ENCODE results near the gene FBXO24.

The FBXO24 gene

DNA sequence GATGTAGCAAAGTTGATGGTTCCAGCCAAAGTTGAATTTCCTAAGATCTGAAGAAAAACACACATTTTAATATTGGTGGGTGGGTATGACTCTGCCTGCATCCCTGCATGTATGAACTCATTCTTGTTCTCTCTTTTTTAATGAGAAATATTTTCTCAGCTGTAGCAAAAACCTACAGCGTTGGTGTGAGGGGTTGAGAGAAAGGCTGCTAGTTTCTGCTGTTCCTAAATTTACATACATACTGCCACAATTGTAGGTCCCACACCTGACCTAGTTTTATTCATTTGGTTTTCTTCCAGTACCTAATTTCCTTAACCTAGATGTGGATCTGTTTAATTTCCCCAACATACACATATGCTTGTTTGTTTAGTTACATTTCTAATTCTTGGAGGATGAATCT lies 42.5 kb upstream of the FBXO24 start:
- H3K4me3 ChIP-seq (replicated peaks in 1 of 2; ENCODE audit: low read depth in 2 of 2, low read length in 2 of 2), result no peak overlapping the region
- no peak for DNase-seq (ENCODE audit: low read depth in 2 of 2)
- TF ChIP-seq, protein P1, sequence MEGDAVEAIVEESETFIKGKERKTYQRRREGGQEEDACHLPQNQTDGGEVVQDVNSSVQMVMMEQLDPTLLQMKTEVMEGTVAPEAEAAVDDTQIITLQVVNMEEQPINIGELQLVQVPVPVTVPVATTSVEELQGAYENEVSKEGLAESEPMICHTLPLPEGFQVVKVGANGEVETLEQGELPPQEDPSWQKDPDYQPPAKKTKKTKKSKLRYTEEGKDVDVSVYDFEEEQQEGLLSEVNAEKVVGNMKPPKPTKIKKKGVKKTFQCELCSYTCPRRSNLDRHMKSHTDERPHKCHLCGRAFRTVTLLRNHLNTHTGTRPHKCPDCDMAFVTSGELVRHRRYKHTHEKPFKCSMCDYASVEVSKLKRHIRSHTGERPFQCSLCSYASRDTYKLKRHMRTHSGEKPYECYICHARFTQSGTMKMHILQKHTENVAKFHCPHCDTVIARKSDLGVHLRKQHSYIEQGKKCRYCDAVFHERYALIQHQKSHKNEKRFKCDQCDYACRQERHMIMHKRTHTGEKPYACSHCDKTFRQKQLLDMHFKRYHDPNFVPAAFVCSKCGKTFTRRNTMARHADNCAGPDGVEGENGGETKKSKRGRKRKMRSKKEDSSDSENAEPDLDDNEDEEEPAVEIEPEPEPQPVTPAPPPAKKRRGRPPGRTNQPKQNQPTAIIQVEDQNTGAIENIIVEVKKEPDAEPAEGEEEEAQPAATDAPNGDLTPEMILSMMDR (IDR thresholded peaks at IDR 0.05; ENCODE audit: low read depth, low read length), result no peak

- no peak for DNase-seq (ENCODE audit: low read depth in 2 of 2)
- TF ChIP-seq, protein P1 (IDR thresholded peaks at IDR 0.05; ENCODE audit: low read depth, low read length), result no peak
- H3K4me3 ChIP-seq (replicated peaks in 1 of 2; ENCODE audit: low read depth in 2 of 2, low read length in 2 of 2), result no peak overlapping the region
Measured at GRCh38 chr7:100544386-100544785, 41.7 kb upstream of the FBXO24 start.

DNA sequence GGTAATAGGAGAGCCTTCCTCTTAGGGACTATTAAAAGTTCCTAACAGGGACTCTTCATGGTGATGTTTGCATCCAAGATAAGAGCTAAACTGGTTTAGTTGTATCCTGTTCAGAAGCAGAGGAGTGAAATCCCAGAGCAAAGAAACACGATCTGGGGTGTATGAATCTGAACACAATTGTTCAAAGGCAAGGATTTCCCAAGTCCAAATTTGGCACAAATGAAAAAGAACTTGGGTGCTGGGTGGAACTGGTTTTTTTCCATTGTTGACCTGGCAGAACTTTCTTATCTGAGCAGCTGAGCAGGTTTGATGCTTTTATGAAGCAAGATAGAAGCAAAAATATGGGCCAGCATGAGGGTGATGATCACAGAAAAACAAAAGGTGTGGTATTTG lies 41.2 kb upstream of the FBXO24 start:
- TF ChIP-seq, protein P1 (IDR thresholded peaks at IDR 0.05; ENCODE audit: low read depth, low read length), result no peak
- peak; percentile 41 to 56 for DNase-seq (ENCODE audit: low read depth in 2 of 2)
- no peak overlapping the region for H3K4me3 ChIP-seq (replicated peaks in 1 of 2; ENCODE audit: low read depth in 2 of 2, low read length in 2 of 2)

- peak; percentile 90 to 93 for DNase-seq (ENCODE audit: low read depth in 2 of 2)
- TF ChIP-seq, protein P1 (IDR thresholded peaks at IDR 0.05; ENCODE audit: low read depth, low read length), result peak; percentile 4
- no peak overlapping the region for H3K4me3 ChIP-seq (replicated peaks in 1 of 2; ENCODE audit: low read depth in 2 of 2, low read length in 2 of 2)
Measured at GRCh38 chr7:100545360-100546128, 40.6 kb upstream of the FBXO24 start.

DNA sequence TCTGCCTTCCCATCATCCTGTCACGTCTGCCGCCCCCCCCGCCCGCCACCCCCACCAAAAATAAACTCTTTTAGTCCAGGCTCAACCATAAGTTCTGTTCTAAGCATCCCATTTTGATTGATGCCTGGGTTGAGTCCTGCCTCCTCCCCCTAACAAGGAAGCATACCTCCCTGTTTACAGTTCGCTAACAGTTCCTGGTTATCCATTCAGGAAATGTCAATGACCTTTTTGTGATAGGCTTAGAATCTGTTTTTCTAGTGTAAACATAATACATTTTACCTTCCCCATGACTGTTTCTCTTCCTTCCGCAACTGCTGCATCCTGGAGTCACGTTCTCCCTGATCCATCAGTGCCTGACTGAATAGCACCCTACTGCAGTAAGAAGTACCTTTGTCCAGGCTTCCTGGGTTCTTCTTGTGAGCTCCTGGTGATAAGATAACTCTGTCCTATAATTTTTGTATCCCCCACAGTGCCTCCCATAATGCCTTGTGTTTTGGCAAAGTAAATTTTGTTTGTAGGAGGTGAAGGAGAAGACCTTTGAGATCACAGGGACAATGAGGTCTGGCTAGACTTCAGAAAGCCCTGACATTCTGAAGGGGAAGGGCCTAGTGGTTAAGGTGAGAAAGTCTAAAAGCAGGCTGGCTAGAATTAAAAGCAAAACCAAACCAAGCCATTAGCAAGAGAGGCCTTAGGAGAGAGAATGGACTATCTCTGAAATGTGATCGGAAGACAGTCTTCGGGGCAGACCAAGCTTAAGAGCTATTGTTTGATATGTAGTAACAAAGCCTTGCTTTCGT lies 39.8 kb upstream of the FBXO24 start:
- peak in 1 of 2 donors; percentile 41 for DNase-seq (ENCODE audit: low read depth in 2 of 2)
- no peak overlapping the region for H3K4me3 ChIP-seq (replicated peaks in 1 of 2; ENCODE audit: low read depth in 2 of 2, low read length in 2 of 2)
- TF ChIP-seq, protein P1 (IDR thresholded peaks at IDR 0.05; ENCODE audit: low read depth, low read length), result no peak

- TF ChIP-seq, protein P1 (IDR thresholded peaks at IDR 0.05; ENCODE audit: low read depth, low read length), result no peak
- no peak overlapping the region for H3K4me3 ChIP-seq (replicated peaks in 1 of 2; ENCODE audit: low read depth in 2 of 2, low read length in 2 of 2)
- DNase-seq (ENCODE audit: low read depth in 2 of 2), result no peak
Measured at GRCh38 chr7:100546926-100547800, 39.0 kb upstream of the FBXO24 start.

Measured in cardiac fibroblast (primary cell).